ENCODE measurements around the gene MTCH2. TPM values are rescaled to one million over a fixed set of nuclear protein-coding genes. Genes with fewer than 3 reads are reported as not detected.

Gene MTCH2
- 138 TPM for total RNA-seq (2021; ENCODE audit: unreplicated experiment)
- 136 and 164 TPM in 2 replicates for polyA plus RNA-seq (2012)
- Bru-seq, nascent RNA = percentile 75 among the genes with signal in this experiment
- BruChase-seq, experiment 1, labeled RNA remaining after a 6-hour chase = percentile 88 among the genes with signal in this experiment
- percentile 83 among the genes with signal in this experiment for BruChase-seq, experiment 2, labeled RNA remaining after a 2-hour chase
- long read RNA-seq, transcript MTCH2-201 (13 exons, 2,587 nt) = major isoform, 112 of 160 reads
- long read RNA-seq, partial matches to known transcripts = 13 of 160 reads
- long read RNA-seq, other reads (novel, unspliced or antisense) = 35 of 160 reads

- intact Hi-C loops (cut with micrococcal nuclease) = loop anchor here (1.0 to 5.0 kb wide), 2 partner anchors 89 to 125 kb away; partner anchors contain the start of genes CELF1 and FNBP4
- no peaks in the 10 kb centered on the region for H3K27me3 ChIP-seq (ENCODE audit: insufficient read depth, low read length)
- peak within 1 kb of the TSS; percentile 84 for H3K27ac ChIP-seq (ENCODE audit: low read depth, low read length)
- peaks cover 12 to 18% of the 10 kb centered on the region in 2 experiments for H3K36me3 ChIP-seq (ENCODE audit: control insufficient read depth in 1 of 2, insufficient read depth in 2 of 2, low read length in 2 of 2)
- BruUV-seq (replicated peaks) = no TSS peak
- ChIA-PET RAD21 (ENCODE audit: low non-redundant PET in 1 of 2, low total read pairs in 2 of 2, uncharacterized antibody in 2 of 2, unreplicated experiment in 2 of 2) (no interaction called here), CTCF (no interaction called here), POLR2A (no interaction called here)
- H3K9ac ChIP-seq (ENCODE audit: low read length) = peak within 1 kb of the TSS; percentile 93
- DNase-seq (ENCODE audit: low read depth, low spot score) = peak; percentile 91
- peak within 1 kb of the TSS; percentile 36 for H2AFZ ChIP-seq (ENCODE audit: low read depth, low read length, poor library complexity, severe bottlenecking)
- H3K9me2 ChIP-seq (ENCODE audit: insufficient read depth) = no peaks in the 10 kb centered on the region
- TF ChIP-seq YY1 (IDR thresholded peaks at IDR 0.05; ENCODE audit: extremely low read depth, insufficient replicate concordance, low read depth, low read length) = peak; percentile 87
- peak; percentile 72 for TF ChIP-seq ZBTB33 (IDR thresholded peaks at IDR 0.05; ENCODE audit: extremely low read depth, insufficient replicate concordance, low read length)
- peak in 1 of 3 experiments; percentile 18; a peak in 1 of 6 replicates for TF ChIP-seq CTCF (IDR thresholded peaks at IDR 0.05 in 2 of 3, conservative IDR thresholded peaks at IDR 0.05 in 1 of 3; ENCODE audit: borderline replicate concordance in 1 of 3, insufficient read depth in 1 of 3, low read depth in 2 of 3, low read length in 2 of 3)
- peak; percentile 58 for TF ChIP-seq SP1 (IDR thresholded peaks at IDR 0.05; ENCODE audit: low read depth)
- TF ChIP-seq EZH2 (IDR thresholded peaks at IDR 0.05) = no peak
- peak; percentile 98 for TF ChIP-seq MAX (IDR thresholded peaks at IDR 0.05)
- TF ChIP-seq, protein P1, sequence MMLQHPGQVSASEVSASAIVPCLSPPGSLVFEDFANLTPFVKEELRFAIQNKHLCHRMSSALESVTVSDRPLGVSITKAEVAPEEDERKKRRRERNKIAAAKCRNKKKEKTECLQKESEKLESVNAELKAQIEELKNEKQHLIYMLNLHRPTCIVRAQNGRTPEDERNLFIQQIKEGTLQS (IDR thresholded peaks at IDR 0.05) = no peak
- TF ChIP-seq SRF (IDR thresholded peaks at IDR 0.05; ENCODE audit: low read depth) = no peak
- TF ChIP-seq EZH2phosphoT487 (IDR thresholded peaks at IDR 0.05; ENCODE audit: borderline replicate concordance) = no peak
- peak; percentile 97 for TF ChIP-seq POLR2A (IDR thresholded peaks at IDR 0.05; ENCODE audit: borderline replicate concordance, extremely low read depth, insufficient read depth, insufficient read length)
- TF ChIP-seq ZFX (IDR thresholded peaks at IDR 0.05) = peak; percentile 89
- TF ChIP-seq FOSL1 (IDR thresholded peaks at IDR 0.05; ENCODE audit: low read depth) = no peak; the same call in 1 of the 2 replicates
- TF ChIP-seq ELF1 (IDR thresholded peaks at IDR 0.05; ENCODE audit: borderline replicate concordance, low read depth) = no peak
- TF ChIP-seq POLR2AphosphoS5 (IDR thresholded peaks at IDR 0.05; ENCODE audit: low read depth, low read length) = peak; percentile 88
- TF ChIP-seq RAD21 (IDR thresholded peaks at IDR 0.05; ENCODE audit: low read depth) = no peak
- no peak; the same call in 1 of the 2 replicates for TF ChIP-seq CBX3 (IDR thresholded peaks at IDR 0.05; ENCODE audit: low read depth)
- TF ChIP-seq TCF7L2 (IDR thresholded peaks at IDR 0.05; ENCODE audit: borderline replicate concordance, extremely low read depth, insufficient read depth, insufficient read length) = peak; percentile 67
- TF ChIP-seq CEBPB (IDR thresholded peaks at IDR 0.05; ENCODE audit: low read depth) = no peak
- no peak for TF ChIP-seq JUND (IDR thresholded peaks at IDR 0.05)
- peak; percentile 35; the same call in 1 of the 2 replicates for TF ChIP-seq EGR1 (IDR thresholded peaks at IDR 0.05; ENCODE audit: low read depth)
- no peak for TF ChIP-seq ZNF274 (IDR thresholded peaks at IDR 0.05; ENCODE audit: low read depth, low read length)
- peak; percentile 69 for TF ChIP-seq SIN3A (IDR thresholded peaks at IDR 0.05; ENCODE audit: low read depth)
- H3K9me3 ChIP-seq (ENCODE audit: control insufficient read depth in 1 of 2, insufficient read depth in 1 of 2, low read depth in 1 of 2, low read length in 2 of 2) = no peaks in the 10 kb centered on the region
- ATAC-seq = peak; percentile 91
- peak within 1 kb of the TSS; percentile 70 to 92 for H3K4me3 ChIP-seq (replicated peaks in 1 of 2; ENCODE audit: low read depth in 1 of 2, low read length in 2 of 2)
- no peaks in the 10 kb centered on the region for H4K20me1 ChIP-seq (ENCODE audit: insufficient read depth)
- H3K79me2 ChIP-seq (ENCODE audit: insufficient read depth, low read length) = peaks cover 47% of the 10 kb centered on the region
- H3K4me2 ChIP-seq (ENCODE audit: low read length) = peak within 1 kb of the TSS; percentile 79
- H3K4me1 ChIP-seq (ENCODE audit: control insufficient read depth in 1 of 2, insufficient read depth in 2 of 2, low read length in 2 of 2) = peaks cover 8 to 19% of the 10 kb centered on the region in 2 experiments
Measured at GRCh38 chr11:47642099-47642855, at the start of gene MTCH2. Gene MTCH2 (minus strand): TSS chr11:47642559. CDS start chr11:47642465, 94 bp downstream.

Data from HCT116 (cell line).